PC-3 (cell line): ENCODE measurements around the gene COLEC11.

ENCODE experiments used
- CTCF ChIP-seq: fragments of 300-600 bp; sonication (generic); conservative IDR thresholded peaks from 2 replicates; pipeline ENCODE4 v1.5.1; 2017; ENCODE audit warnings: antibody characterized with exemption, low read depth, mild to moderate bottlenecking, low read length
- EZH2 ChIP-seq: fragments of 300-600 bp; sonication (generic); IDR thresholded peaks from one replicate; pipeline ENCODE4 v1.6.1; 2017; ENCODE audit warnings: antibody characterized with exemption, mild to moderate bottlenecking, low read length; ENCODE audit not compliant: unreplicated experiment

GRCh38 chr2:3670941-3671340 is 76.0 kb downstream of the COLEC11 start:
- TF ChIP-seq CTCF (no peak), EZH2 (no peak)
